ENCODE measurements around the gene NR2F1-AS1. TPM values are rescaled to one million over a fixed set of nuclear protein-coding genes. Genes with fewer than 3 reads are reported as not detected.

NR2F1-AS1 gene
- total RNA-seq, 1 experiment from 2014 or later, result 24.1 TPM

DNA sequence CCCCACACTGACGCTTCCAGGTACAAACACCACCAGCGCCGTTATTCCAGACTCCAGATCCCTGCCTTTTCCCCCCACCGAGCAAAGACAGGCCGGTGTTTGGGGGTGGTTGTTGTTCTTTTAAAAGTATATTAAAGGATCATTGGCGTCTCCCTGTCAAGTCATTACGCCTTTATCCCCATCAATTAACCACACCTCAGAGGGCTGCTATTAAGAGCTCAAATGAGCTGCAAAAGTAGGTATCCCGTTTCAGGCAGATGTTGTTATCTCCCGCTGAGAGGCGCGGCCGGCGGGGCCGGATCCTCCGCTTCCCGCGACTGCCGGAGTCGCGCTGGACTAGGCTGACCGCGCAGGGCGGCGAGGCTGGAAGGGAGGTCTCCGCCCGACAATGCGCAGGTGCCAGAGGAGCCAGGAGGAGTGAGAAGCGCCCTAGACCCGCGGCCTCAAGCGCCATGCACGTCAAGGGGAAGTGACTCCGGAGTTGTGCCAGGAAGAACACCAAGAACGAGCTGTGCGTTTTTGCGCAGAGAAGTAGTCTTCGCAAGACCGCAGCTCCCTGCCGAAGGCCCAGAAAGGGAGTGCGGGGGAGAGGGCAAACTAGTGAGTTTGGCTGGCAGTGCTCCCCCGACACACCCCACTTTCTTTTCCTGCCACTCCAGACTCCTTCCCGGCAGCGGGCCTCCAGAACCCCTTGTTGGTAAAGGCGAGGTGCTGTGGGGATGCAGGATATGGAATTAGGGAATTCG, 8.2 kb downstream of the NR2F1-AS1 start:
- Histone ChIP-seq H3K36me3 (ENCODE audit: low read depth, low read length) (peaks cover 29% of the 10 kb centered on the region), H3K27me3 (ENCODE audit: low read length) (no peaks in the 10 kb centered on the region), H3F3A (ENCODE audit: low read length, unreplicated experiment) (no peaks in the 10 kb centered on the region), H4K20me1 (ENCODE audit: low read length) (no peaks in the 10 kb centered on the region), H3K79me2 (ENCODE audit: low read length) (peaks cover 97% of the 10 kb centered on the region), H3K9me3 (ENCODE audit: low read length) (no peaks in the 10 kb centered on the region), H3K4me1 (ENCODE audit: insufficient read depth, low read length) (peaks cover 15% of the 10 kb centered on the region), H3K4me2 (ENCODE audit: low read length) (no peak overlapping the region), H3K9me2 (replicated peaks; ENCODE audit: low read length) (no peaks in the 10 kb centered on the region), H3K27ac (ENCODE audit: low read length) (no peak overlapping the region), H3K9ac (ENCODE audit: low read length) (no peak overlapping the region), H2AFZ (ENCODE audit: low read length) (no peak overlapping the region), H3K4me3 (ENCODE audit: low read length) (no peak overlapping the region)
- ChIA-PET POLR2A (ENCODE audit: unreplicated experiment) (no interaction called here), CTCF (no interaction called here)
- ATAC-seq, result no peak
- intact Hi-C loops (cut with micrococcal nuclease), result no loop called here
- TF ChIP-seq, protein P1, sequence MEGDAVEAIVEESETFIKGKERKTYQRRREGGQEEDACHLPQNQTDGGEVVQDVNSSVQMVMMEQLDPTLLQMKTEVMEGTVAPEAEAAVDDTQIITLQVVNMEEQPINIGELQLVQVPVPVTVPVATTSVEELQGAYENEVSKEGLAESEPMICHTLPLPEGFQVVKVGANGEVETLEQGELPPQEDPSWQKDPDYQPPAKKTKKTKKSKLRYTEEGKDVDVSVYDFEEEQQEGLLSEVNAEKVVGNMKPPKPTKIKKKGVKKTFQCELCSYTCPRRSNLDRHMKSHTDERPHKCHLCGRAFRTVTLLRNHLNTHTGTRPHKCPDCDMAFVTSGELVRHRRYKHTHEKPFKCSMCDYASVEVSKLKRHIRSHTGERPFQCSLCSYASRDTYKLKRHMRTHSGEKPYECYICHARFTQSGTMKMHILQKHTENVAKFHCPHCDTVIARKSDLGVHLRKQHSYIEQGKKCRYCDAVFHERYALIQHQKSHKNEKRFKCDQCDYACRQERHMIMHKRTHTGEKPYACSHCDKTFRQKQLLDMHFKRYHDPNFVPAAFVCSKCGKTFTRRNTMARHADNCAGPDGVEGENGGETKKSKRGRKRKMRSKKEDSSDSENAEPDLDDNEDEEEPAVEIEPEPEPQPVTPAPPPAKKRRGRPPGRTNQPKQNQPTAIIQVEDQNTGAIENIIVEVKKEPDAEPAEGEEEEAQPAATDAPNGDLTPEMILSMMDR (conservative IDR thresholded peaks at IDR 0.05; ENCODE audit: low read depth, low read length), result no peak
- TF ChIP-seq EZH2phosphoT487 (IDR thresholded peaks at IDR 0.05; ENCODE audit: borderline replicate concordance, low read length) (no peak), EZH2 (IDR thresholded peaks at IDR 0.05; ENCODE audit: low read length, unreplicated experiment) (no peak)
- DNase-seq, result no peak
- BruUV-seq (replicated peaks), result no TSS peak

DNA sequence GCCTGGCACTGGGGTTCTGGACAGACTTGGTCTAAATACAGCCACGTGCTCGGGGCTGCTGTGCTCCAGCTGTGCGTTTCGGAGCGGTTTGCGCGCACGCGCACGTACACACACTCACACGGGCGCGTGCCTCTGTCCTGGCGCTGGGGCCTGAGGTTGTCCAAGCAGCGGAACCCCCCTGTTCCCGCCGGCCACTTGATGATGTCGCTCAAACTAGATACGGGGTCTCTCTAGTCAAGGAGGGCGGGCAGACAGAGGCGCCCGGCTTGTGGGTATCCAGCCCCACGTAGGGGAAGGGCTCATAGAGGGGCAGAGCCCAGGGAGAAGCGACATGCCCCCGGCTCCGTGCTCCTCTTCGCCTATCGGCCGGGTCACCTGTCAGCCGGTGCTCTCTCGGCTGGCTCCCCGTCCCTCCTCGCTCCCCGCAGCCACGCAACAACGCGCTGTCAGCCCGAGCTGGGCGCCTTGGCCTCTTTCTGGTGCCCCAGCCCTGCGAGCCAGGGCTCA, 8.9 kb downstream of the NR2F1-AS1 start:
- Histone ChIP-seq H3K36me3 (ENCODE audit: low read depth, low read length) (peaks cover 29% of the 10 kb centered on the region), H3K9me3 (ENCODE audit: low read length) (no peaks in the 10 kb centered on the region), H3K9me2 (replicated peaks; ENCODE audit: low read length) (no peaks in the 10 kb centered on the region), H2AFZ (ENCODE audit: low read length) (no peak overlapping the region), H3K27me3 (ENCODE audit: low read length) (no peaks in the 10 kb centered on the region), H3F3A (ENCODE audit: low read length, unreplicated experiment) (no peaks in the 10 kb centered on the region), H3K4me3 (ENCODE audit: low read length) (no peak overlapping the region), H4K20me1 (ENCODE audit: low read length) (no peaks in the 10 kb centered on the region), H3K4me2 (ENCODE audit: low read length) (no peak overlapping the region), H3K79me2 (ENCODE audit: low read length) (peaks cover 97% of the 10 kb centered on the region), H3K27ac (ENCODE audit: low read length) (no peak overlapping the region), H3K9ac (ENCODE audit: low read length) (no peak overlapping the region), H3K4me1 (ENCODE audit: insufficient read depth, low read length) (peaks cover 10% of the 10 kb centered on the region)
- TF ChIP-seq, protein P1 (conservative IDR thresholded peaks at IDR 0.05; ENCODE audit: low read depth, low read length), result no peak
- TF ChIP-seq EZH2phosphoT487 (IDR thresholded peaks at IDR 0.05; ENCODE audit: borderline replicate concordance, low read length) (no peak), EZH2 (IDR thresholded peaks at IDR 0.05; ENCODE audit: low read length, unreplicated experiment) (no peak)
- ATAC-seq (no peak), DNase-seq (no peak)
- POLR2A ChIA-PET (ENCODE audit: unreplicated experiment), result no interaction called here
- CTCF ChIA-PET, result no interaction called here
- intact Hi-C loops (cut with micrococcal nuclease), result no loop called here
- no TSS peak for BruUV-seq (replicated peaks)

Data from PC-3 (cell line).